A673 (cell line): ENCODE results near the gene MINAR1.

Source experiments
- EZH2 ChIP-seq: fragments of 200-600 bp; sonication (generic); IDR thresholded peaks from 2 replicates; pipeline ENCODE4 v1.6.1; 2017; ENCODE audit warnings: borderline replicate concordance, low read depth, mild to moderate bottlenecking, mixed read lengths, antibody characterized with exemption, low read length; ENCODE audit not compliant: poor library complexity, severe bottlenecking
- TF ChIP-seq, protein P1 (sequence below): fragments of 300-800, 200-600 bp; sonication (generic); conservative IDR thresholded peaks from 2 replicates; pipeline ENCODE4 v1.5.1; 2017; ENCODE audit warnings: low read depth, mild to moderate bottlenecking, antibody characterized with exemption, low read length, moderate library complexity, mixed read lengths

DNA sequence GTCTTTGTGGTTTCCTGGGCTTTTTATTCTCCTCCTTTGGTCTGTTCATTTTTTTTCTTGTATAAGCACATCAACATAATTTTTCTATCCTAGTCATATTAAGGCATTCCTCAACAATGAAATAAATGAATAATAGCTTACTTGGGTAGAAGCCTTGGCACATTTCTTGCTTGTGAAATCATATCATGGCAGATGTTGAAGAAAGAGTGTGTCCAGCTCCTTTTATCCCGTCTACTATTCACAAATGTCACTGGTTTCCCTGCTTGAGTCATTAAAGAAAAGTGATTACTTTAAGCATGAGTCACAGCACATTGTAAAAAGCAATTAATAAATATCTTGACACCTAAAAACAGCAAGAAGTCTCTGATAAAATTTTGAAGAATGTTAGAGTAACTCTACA, 42.1 kb downstream of the MINAR1 start:
- TF ChIP-seq, protein P1, sequence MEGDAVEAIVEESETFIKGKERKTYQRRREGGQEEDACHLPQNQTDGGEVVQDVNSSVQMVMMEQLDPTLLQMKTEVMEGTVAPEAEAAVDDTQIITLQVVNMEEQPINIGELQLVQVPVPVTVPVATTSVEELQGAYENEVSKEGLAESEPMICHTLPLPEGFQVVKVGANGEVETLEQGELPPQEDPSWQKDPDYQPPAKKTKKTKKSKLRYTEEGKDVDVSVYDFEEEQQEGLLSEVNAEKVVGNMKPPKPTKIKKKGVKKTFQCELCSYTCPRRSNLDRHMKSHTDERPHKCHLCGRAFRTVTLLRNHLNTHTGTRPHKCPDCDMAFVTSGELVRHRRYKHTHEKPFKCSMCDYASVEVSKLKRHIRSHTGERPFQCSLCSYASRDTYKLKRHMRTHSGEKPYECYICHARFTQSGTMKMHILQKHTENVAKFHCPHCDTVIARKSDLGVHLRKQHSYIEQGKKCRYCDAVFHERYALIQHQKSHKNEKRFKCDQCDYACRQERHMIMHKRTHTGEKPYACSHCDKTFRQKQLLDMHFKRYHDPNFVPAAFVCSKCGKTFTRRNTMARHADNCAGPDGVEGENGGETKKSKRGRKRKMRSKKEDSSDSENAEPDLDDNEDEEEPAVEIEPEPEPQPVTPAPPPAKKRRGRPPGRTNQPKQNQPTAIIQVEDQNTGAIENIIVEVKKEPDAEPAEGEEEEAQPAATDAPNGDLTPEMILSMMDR, result no peak
- TF ChIP-seq EZH2, result no peak
